Gastroesophageal sphincter (tissue), 4 donors: Measurements from ENCODE around the gene SLC18A2. TPM values are rescaled to one million over a fixed set of nuclear protein-coding genes. Genes with fewer than 3 reads are reported as not detected.
"Not testable (repeated sequence)": the region's sequence is repeated elsewhere in the genome, so short reads cannot be mapped to it uniquely, and the experiment has no call there.

Experiments
- ATAC-seq: fragments of 150-250 bp; one replicate; pipeline ENCODE4 v1.9.1; 2016; ENCODE audit warnings: mild to moderate bottlenecking, moderate library complexity
- H3K27ac ChIP-seq, 4 donors: fragments of 200-600 bp; sonication (generic) in 3 of 4; 1 replicate in 3 of 4; 2 replicates in 1 of 4; pipeline ENCODE4 v1.5.1; 2016 to 2019
- H3K27me3 ChIP-seq: fragments of 200-600 bp; sonication (generic); one replicate; pipeline ENCODE4 v1.5.1; 2019
- H3K36me3 ChIP-seq, 2 donors: fragments of 200-600 bp; sonication (generic); one replicate each; pipeline ENCODE4 v1.5.1; 2019; ENCODE audit warnings: control low read depth in 1 of 2
- H3K4me1 ChIP-seq, 3 donors: fragments of 200-600 bp; sonication (generic); 1 replicate in 2 of 3; 2 replicates in 1 of 3; pipeline ENCODE4 v1.5.1; 2016 to 2019; ENCODE audit warnings: control low read depth in 2 of 3
- H3K4me3 ChIP-seq, 2 donors: fragments of 200-600 bp; sonication (generic); one replicate each; pipeline ENCODE4 v1.5.1; 2019; ENCODE audit warnings: mild to moderate bottlenecking in 1 of 2, moderate library complexity in 1 of 2
- H3K9me3 ChIP-seq, 3 donors: fragments of 200-600 bp; sonication (generic); one replicate each; pipeline ENCODE4 v1.5.1; 2017 to 2019; ENCODE audit warnings: control low read depth in 2 of 3
- CTCF ChIP-seq, 4 experiments: fragments of 200-600 bp in 2 of 4; fragments of 450-650 bp in 2 of 4; sonication (generic) in 1 of 4; IDR thresholded peaks; one replicate each; pipeline ENCODE4 v1.5.1; 2017 to 2019; ENCODE audit warnings: antibody characterized with exemption in 4 of 4, mild to moderate bottlenecking in 2 of 4, moderate library complexity in 2 of 4
- EP300 ChIP-seq: sonication (generic); formaldehyde crosslinking; IDR thresholded peaks from one replicate; pipeline ENCODE4 v1.6.1; 2017; ENCODE audit warnings: antibody characterized with exemption, mild to moderate bottlenecking
- POLR2A ChIP-seq, 2 donors: fragments of 450-650 bp; IDR thresholded peaks; one replicate each; pipeline ENCODE4 v1.6.1; 2017; ENCODE audit warnings: antibody characterized with exemption in 2 of 2, mild to moderate bottlenecking in 2 of 2, moderate library complexity in 1 of 2
- POLR2AphosphoS5 ChIP-seq: sonication (generic); formaldehyde crosslinking; IDR thresholded peaks from one replicate; pipeline ENCODE4 v1.6.1; 2017; ENCODE audit warnings: antibody characterized with exemption
- WGBS, 2 donors: methylation state at CpG; one replicate each; pipeline ENCODE4 v1.1.5; 2018; ENCODE audit warnings: low coverage in 1 of 2; 5-methylcytosine and 5-hydroxymethylcytosine counted together
- total RNA-seq, 4 donors: library from RNA; depleted of rRNA; stranded (reverse); fragments of >200 nt; gene quantifications; one replicate each; pipeline ENCODE4 v1.1.0, GENCODE V29; 2016

SLC18A2 gene
- total RNA-seq, 4 donors from 2014 or later = 0.82 to 1.9 (median 0.89) TPM

- no peak for TF ChIP-seq POLR2A (IDR thresholded peaks at IDR 0.05)
- no peak for TF ChIP-seq CTCF (IDR thresholded peaks at IDR 0.05)
- no peak for TF ChIP-seq EP300
- TF ChIP-seq POLR2AphosphoS5 = no peak
- Histone ChIP-seq H3K9me3 (no peaks in the 10 kb centered on the region), H3K4me3 (no peak overlapping the region), H3K36me3 (no peaks in the 10 kb centered on the region), H3K27me3 (peaks cover 75% of the 10 kb centered on the region), H3K27ac (no peak overlapping the region), H3K4me1 (no peaks in the 10 kb centered on the region)
- no peak for ATAC-seq
Measured at GRCh38 chr10:117228210-117228609, 12.7 kb upstream of the SLC18A2 start.

- 90% methylated on average over 3 to 4 of the region's 4 CpGs for WGBS, 2 donors
- not testable (repeated sequence) for ATAC-seq
Measured at GRCh38 chr10:117230107-117230506, 10.8 kb upstream of the SLC18A2 start.

GRCh38 chr10:117237401-117237991 lies 3.4 kb upstream of the SLC18A2 start:
- H3K9me3 ChIP-seq = no peaks in the 10 kb centered on the region
- no peak overlapping the region for H3K27ac ChIP-seq
- peaks cover 63% of the 10 kb centered on the region for H3K27me3 ChIP-seq
- peaks cover 0 to 13% (median 4%) of the 10 kb centered on the region in 3 donors for H3K4me1 ChIP-seq
- no peaks in the 10 kb centered on the region for H3K36me3 ChIP-seq
- TF ChIP-seq POLR2A (IDR thresholded peaks at IDR 0.05) (no peak), POLR2AphosphoS5 (no peak), EP300 (no peak), CTCF (IDR thresholded peaks at IDR 0.05) (no peak)
- ATAC-seq = no peak
- no peak overlapping the region for H3K4me3 ChIP-seq
- WGBS, 2 donors = 89 to 91% methylated on average over 4 to 5 of the region's 5 CpGs

More at GRCh38 chr10:117230107-117230506, 10.8 kb upstream of the SLC18A2 start:
- H3K27me3 ChIP-seq = peaks cover 57% of the 10 kb centered on the region
- not testable (repeated sequence) for H3K36me3 ChIP-seq, H3K9me3 ChIP-seq, H3K4me1 ChIP-seq, H3K27ac ChIP-seq, H3K4me3 ChIP-seq

- TF ChIP-seq POLR2A (IDR thresholded peaks at IDR 0.05) (no peak), POLR2AphosphoS5 (no peak), CTCF (IDR thresholded peaks at IDR 0.05) (no peak), EP300 (no peak)
- ATAC-seq = no peak
- H3K9me3 ChIP-seq = no peaks in the 10 kb centered on the region
- H3K4me3 ChIP-seq = no peak overlapping the region
- peaks cover 0 to 13% (median 4%) of the 10 kb centered on the region in 3 donors for H3K4me1 ChIP-seq
- H3K27ac ChIP-seq = no peak overlapping the region
- no peaks in the 10 kb centered on the region for H3K36me3 ChIP-seq
- H3K27me3 ChIP-seq = peaks cover 77% of the 10 kb centered on the region
- WGBS, 2 donors = 66 to 81% methylated on average over 3 to 4 of the region's 8 CpGs
Measured at GRCh38 chr10:117239051-117239450, 1.9 kb upstream of the SLC18A2 start.

GRCh38 chr10:117239721-117240620 lies 943 bp upstream of the SLC18A2 start:
- TF ChIP-seq POLR2A (IDR thresholded peaks at IDR 0.05) (no peak), POLR2AphosphoS5 (no peak), CTCF (IDR thresholded peaks at IDR 0.05) (no peak), EP300 (no peak)
- Histone ChIP-seq H3K27ac (no peak overlapping the region), H3K4me1 (peaks cover 0 to 13% (median 4%) of the 10 kb centered on the region in 3 donors), H3K27me3 (peaks cover 86% of the 10 kb centered on the region), H3K4me3 (no peak overlapping the region), H3K36me3 (no peaks in the 10 kb centered on the region), H3K9me3 (no peaks in the 10 kb centered on the region)
- 37 to 83% methylated on average over 2 to 4 of the region's 15 CpGs for WGBS, 2 donors
- no peak for ATAC-seq
